Endothelial cell of umbilical vein (primary cell): ENCODE measurements around the gene C6orf132. TPM values are rescaled to one million over a fixed set of nuclear protein-coding genes. Genes with fewer than 3 reads are reported as not detected.

Source experiments
- BruUV-seq: library from RNA; stranded (reverse); fragments of 400-500 nt; replicated peaks from 2 replicates; lab custom pipeline; 2021; lab: Mats Ljungman, UMichigan
- CTCF ChIA-PET: fragments of 300-600, 350-600 bp; sonication (Branson Sonifier 250); formaldehyde crosslinking; loops from one replicate; lab custom pipeline; 2021; ENCODE audit warnings: antibody characterized with exemption, inconsistent platforms; lab: Charles Lee
- POLR2A ChIA-PET: fragments of 300-600, 350-600 bp; sonication (Branson Sonifier 250); formaldehyde crosslinking; loops from one replicate; lab custom pipeline; 2021; ENCODE audit warnings: antibody characterized with exemption, inconsistent platforms; lab: Charles Lee
- DNase-seq: peaks from one replicate; pipeline ENCODE4 v3.0.0-alpha.2; 2011; ENCODE audit warnings: low read depth, low spot score
- FAIRE-seq: peaks from 2 replicates; lab custom pipeline; 2011; peaks lifted over from hg19 to GRCh38; lab: Jason Lieb, UNC
- H2AFZ ChIP-seq: 2 replicates; pipeline ENCODE4 v1.6.0; 2012; ENCODE audit warnings: low read depth, low read length, control low read depth, inconsistent platforms
- H3K27ac ChIP-seq: 2 replicates; pipeline ENCODE4 v1.5.1; 2011; ENCODE audit warnings: low read depth, mild to moderate bottlenecking, control low read depth, low read length, moderate library complexity; ENCODE audit not compliant: insufficient read depth
- H3K27me3 ChIP-seq, 2 experiments: 2 replicates each; pipeline versions ENCODE4 v1.6.0 to v1.6.1; 2011; ENCODE audit warnings: low read length in 2 of 2, mixed read lengths in 1 of 2; ENCODE audit not compliant: control insufficient read depth in 2 of 2, insufficient read depth in 2 of 2
- H3K36me3 ChIP-seq, 2 experiments: 2 replicates in 1 of 2; 3 replicates in 1 of 2; pipeline ENCODE4 v1.5.1; 2011; ENCODE audit warnings: low read length in 2 of 2, mild to moderate bottlenecking in 1 of 2, moderate library complexity in 1 of 2; ENCODE audit not compliant: control insufficient read depth in 2 of 2, insufficient read depth in 2 of 2; ENCODE audit errors: extremely low read depth in 1 of 2
- H3K4me1 ChIP-seq: 3 replicates; pipeline ENCODE4 v1.5.1; 2011; ENCODE audit warnings: mild to moderate bottlenecking, low read length; ENCODE audit not compliant: control insufficient read depth, insufficient read depth; ENCODE audit errors: extremely low read depth
- H3K4me2 ChIP-seq: 2 replicates; pipeline ENCODE4 v1.6.1; 2011; ENCODE audit warnings: low read length, control low read depth, mixed read lengths; ENCODE audit not compliant: insufficient read depth
- H3K4me3 ChIP-seq, 3 experiments: fragments of 200-600 bp in 1 of 3; sonication (generic), shearing (Covaris generic) in 1 of 3; replicated peaks in 1 of 3; 2 replicates each; pipeline ENCODE4 v1.5.1; 2011 to 2016; ENCODE audit warnings: control low read depth in 3 of 3, low read length in 3 of 3, mild to moderate bottlenecking in 2 of 3, inconsistent platforms in 1 of 3, low read depth in 1 of 3, moderate library complexity in 1 of 3; ENCODE audit not compliant: insufficient read depth in 1 of 3
- H3K79me2 ChIP-seq: 2 replicates; pipeline ENCODE4 v1.6.0; 2012; ENCODE audit warnings: low read length, inconsistent platforms; ENCODE audit not compliant: control insufficient read depth, insufficient read depth
- H3K9ac ChIP-seq: replicated peaks from 2 replicates; pipeline ENCODE3; 2011; ENCODE audit warnings: low read length, control low read depth; ENCODE audit not compliant: insufficient read depth; ENCODE audit errors: extremely low read depth
- H3K9me1 ChIP-seq: replicated peaks from 3 replicates; pipeline ENCODE4 v1.6.0; 2011; ENCODE audit warnings: mild to moderate bottlenecking, low read length; ENCODE audit not compliant: control insufficient read depth, insufficient read depth; ENCODE audit errors: extremely low read depth
- H3K9me3 ChIP-seq: replicated peaks from 2 replicates; pipeline ENCODE4 v1.5.1; 2012; ENCODE audit warnings: low read length, inconsistent platforms; ENCODE audit not compliant: control insufficient read depth, insufficient read depth
- H4K20me1 ChIP-seq: replicated peaks from 2 replicates; pipeline ENCODE3; 2011; ENCODE audit warnings: mild to moderate bottlenecking, low read length; ENCODE audit not compliant: control insufficient read depth, insufficient read depth; ENCODE audit errors: extremely low read depth
- CTCF ChIP-seq, 2 donors: IDR thresholded peaks; 1 replicate in 1 of 2; 2 replicates in 1 of 2; pipeline ENCODE4 v1.5.1; 2011; ENCODE audit warnings: low read length in 2 of 2, mild to moderate bottlenecking in 2 of 2, moderate library complexity in 2 of 2, control low read depth in 1 of 2, inconsistent platforms in 1 of 2, low read depth in 1 of 2; ENCODE audit not compliant: insufficient read depth in 1 of 2; ENCODE audit errors: extremely low read depth in 1 of 2
- EZH2 ChIP-seq: IDR thresholded peaks from 2 replicates; pipeline ENCODE4 v1.6.1; 2012; ENCODE audit warnings: borderline replicate concordance, low read depth, mild to moderate bottlenecking, moderate library complexity, low read length, inconsistent platforms; ENCODE audit not compliant: severe bottlenecking
- FOS ChIP-seq: IDR thresholded peaks from 2 replicates; pipeline ENCODE4 v1.6.1; 2011; ENCODE audit warnings: mild to moderate bottlenecking, low read length, moderate library complexity, borderline replicate concordance; ENCODE audit not compliant: insufficient read depth
- GATA2 ChIP-seq: IDR thresholded peaks from 2 replicates; pipeline ENCODE4 v1.7.0; 2011; ENCODE audit warnings: low read depth, mild to moderate bottlenecking, moderate library complexity, mixed read lengths, low read length; ENCODE audit not compliant: insufficient read length, insufficient read depth
- JUN ChIP-seq: IDR thresholded peaks from 2 replicates; pipeline ENCODE4 v1.6.1; 2011; ENCODE audit warnings: borderline replicate concordance, low read depth; ENCODE audit not compliant: insufficient read length, insufficient read depth
- MAX ChIP-seq: IDR thresholded peaks from 2 replicates; pipeline ENCODE4 v1.6.1; 2011; ENCODE audit not compliant: insufficient read depth, insufficient read length
- MYC ChIP-seq: IDR thresholded peaks from one replicate; pipeline ENCODE4 v1.6.1; 2011; ENCODE audit warnings: mild to moderate bottlenecking, low read depth, low read length
- POLR2A ChIP-seq: IDR thresholded peaks from 2 replicates; pipeline ENCODE4 v1.6.1; 2012; ENCODE audit warnings: low read depth, mild to moderate bottlenecking, control low read depth, low read length
- POLR2AphosphoS5 ChIP-seq: IDR thresholded peaks from 2 replicates; pipeline ENCODE4 v1.6.1; 2012; ENCODE audit warnings: low read depth, mild to moderate bottlenecking, control low read depth, low read length, moderate library complexity; ENCODE audit not compliant: insufficient read depth
- dilution Hi-C: fragments of 300-500 bp; cut with MboI; formaldehyde crosslinking; loops from one replicate; pipeline ENCODE4 v1.15.0; 2019; ENCODE audit warnings: low sequenced_read_pairs; ENCODE audit not compliant: extremely low pct_ligation_motif_present
- intact Hi-C: fragments of 100-400 bp; cut with micrococcal nuclease; formaldehyde crosslinking; loops from one replicate; pipeline ENCODE4 v1.10.0; 2022
- polyA plus RNA-seq, 4 experiments: library from polyadenylated mRNA; depleted of rRNA in 3 of 4; stranded (reverse) in 3 of 4; unstranded in 1 of 4; fragments of >200 nt; gene quantifications; 2 replicates each; pipeline versions ENCODE4 v1.2.1 to v1.2.3, GENCODE V29; 2011 to 2012; ENCODE audit warnings: missing spikeins in 1 of 4
- total RNA-seq: library from RNA; stranded (reverse); gene quantifications from 2 replicates; pipeline ENCODE4 v1.2.3, GENCODE V29; 2021

C6orf132 gene
- total and polyA plus RNA-seq, 2 donors (not counting 3 experiments of a cell fraction or from before 2014, with no cell fraction given): 0.15 to 0.71 TPM

- Histone ChIP-seq H4K20me1 (peaks cover 3% of the 10 kb centered on the region), H3K4me1 (no peaks in the 10 kb centered on the region), H3K36me3 (peaks cover 0 to 34% of the 10 kb centered on the region in 2 experiments), H3K27ac (no peak overlapping the region), H3K9ac (no peak overlapping the region), H3K4me2 (no peak overlapping the region), H3K9me1 (no peaks in the 10 kb centered on the region), H3K79me2 (no peaks in the 10 kb centered on the region), H3K4me3 (no peak overlapping the region), H2AFZ (no peak overlapping the region), H3K9me3 (no peaks in the 10 kb centered on the region), H3K27me3 (no peaks in the 10 kb centered on the region)
- no TSS peak for BruUV-seq
- dilution Hi-C loops (no loop called here), intact Hi-C loops (no loop called here)
- FAIRE-seq (no peak), DNase-seq (no peak)
- POLR2A ChIA-PET: no interaction called here
- no peak for TF ChIP-seq JUN
- no peak for TF ChIP-seq MYC
- no peak for TF ChIP-seq MAX
- no peak for TF ChIP-seq POLR2AphosphoS5
- TF ChIP-seq FOS: no peak
- no peak for TF ChIP-seq EZH2
- TF ChIP-seq POLR2A: no peak
- TF ChIP-seq GATA2: no peak
- TF ChIP-seq CTCF (IDR thresholded peaks at IDR 0.05; ENCODE audit: extremely low read depth in 1 of 2, insufficient read depth in 1 of 2, low read depth in 1 of 2, low read length in 2 of 2): no peak
- CTCF ChIA-PET: interaction anchor here (1.1 to 4.0 kb wide), 9 partner anchors 10 to 474 kb away, joined by 3 to 33 read pairs (median 7); no protein-coding TSS in a partner anchor
Measured at GRCh38 chr6:42073287-42073686, 69.1 kb downstream of the C6orf132 start.
